ENCODE measurements around the gene ACMSD.
"Not testable (repeated sequence)": the region's sequence is repeated elsewhere in the genome, so short reads cannot be mapped to it uniquely, and the experiment has no call there.

Gene ACMSD

GRCh38 chr2:134899204-134899603 lies 60.8 kb downstream of the ACMSD start:
- Histone ChIP-seq H4K20me1 (no peaks in the 10 kb centered on the region), H3K27me3 (no peaks in the 10 kb centered on the region), H3K4me2 (no peak overlapping the region), H3K27ac (no peak overlapping the region), H3K9me3 (no peaks in the 10 kb centered on the region), H3K4me3 (no peak overlapping the region), H3K36me3 (no peaks in the 10 kb centered on the region), H3K9ac (no peak overlapping the region), H3K4me1 (no peaks in the 10 kb centered on the region)
- TF ChIP-seq Cebpa-rat (IDR thresholded peaks at IDR 0.05) = no peak

DNA sequence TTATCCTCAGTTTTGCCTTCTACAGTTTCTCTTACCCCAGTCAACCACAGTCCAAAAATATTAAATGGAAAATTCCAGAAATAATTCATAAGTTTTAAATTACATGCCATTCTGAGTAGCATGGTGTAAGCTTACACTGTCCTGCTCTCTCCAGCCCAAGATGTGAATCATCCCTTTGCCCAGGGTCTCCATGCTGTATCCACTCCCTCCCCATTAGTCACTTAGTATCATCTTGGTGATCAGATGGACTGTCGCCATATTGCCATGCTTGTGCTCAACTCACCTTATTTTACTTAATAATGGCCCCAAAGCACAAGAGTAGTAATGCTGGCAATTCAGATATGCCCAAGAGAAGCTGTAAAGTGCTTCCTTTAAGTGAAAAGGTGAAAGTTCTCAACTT lies 61.7 kb downstream of the ACMSD start:
- no peaks in the 10 kb centered on the region for H3K36me3 ChIP-seq
- H3K9me3 ChIP-seq = no peaks in the 10 kb centered on the region
- TF ChIP-seq Cebpa-rat (IDR thresholded peaks at IDR 0.05) = no peak
- H3K27ac ChIP-seq = no peak overlapping the region
- no peak overlapping the region for H3K4me2 ChIP-seq
- no peaks in the 10 kb centered on the region for H3K27me3 ChIP-seq
- no peak overlapping the region for H3K9ac ChIP-seq
- no peak overlapping the region for H3K4me3 ChIP-seq
- no peaks in the 10 kb centered on the region for H3K4me1 ChIP-seq
- no peaks in the 10 kb centered on the region for H4K20me1 ChIP-seq

DNA sequence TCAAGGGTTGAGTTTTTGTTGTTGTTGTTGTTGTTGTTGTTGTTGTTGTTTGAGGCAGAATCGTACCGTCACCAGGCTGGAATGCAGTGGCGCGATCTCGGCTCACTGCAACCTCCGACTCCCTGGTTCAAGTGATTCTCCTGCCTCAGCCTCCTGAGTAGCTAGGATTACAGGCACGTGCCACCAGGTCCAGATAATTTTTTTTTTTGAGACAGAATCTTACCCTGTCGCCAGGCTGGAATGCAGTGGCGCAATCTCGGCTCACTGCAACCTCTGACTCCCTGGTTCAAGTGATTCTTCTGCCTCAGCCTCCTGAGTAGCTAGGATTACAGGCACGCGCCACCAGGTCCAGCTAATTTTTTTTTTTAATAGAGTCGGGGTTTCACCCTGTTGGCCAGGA lies 65.3 kb downstream of the ACMSD start:
- H3K4me2 ChIP-seq, H3K9ac ChIP-seq, H3K27ac ChIP-seq, H3K27me3 ChIP-seq, H3K36me3 ChIP-seq, H3K4me3 ChIP-seq, H4K20me1 ChIP-seq, H3K4me1 ChIP-seq: not testable (repeated sequence)
- peaks cover 12% of the 10 kb centered on the region; the same call in 1 of the 2 replicates for H3K9me3 ChIP-seq

- no peak overlapping the region for H3K27ac ChIP-seq
- H3K4me3 ChIP-seq = no peak overlapping the region
- TF ChIP-seq Cebpa-rat (IDR thresholded peaks at IDR 0.05) = no peak
- H3K9ac ChIP-seq = no peak overlapping the region
- H3K36me3 ChIP-seq = no peaks in the 10 kb centered on the region
- H3K9me3 ChIP-seq = peaks cover 12% of the 10 kb centered on the region; the same call in 1 of the 2 replicates
- no peaks in the 10 kb centered on the region for H3K4me1 ChIP-seq
- H3K4me2 ChIP-seq = no peak overlapping the region
- H4K20me1 ChIP-seq = no peaks in the 10 kb centered on the region
- H3K27me3 ChIP-seq = no peaks in the 10 kb centered on the region
These were observed 66.8 kb downstream of the ACMSD start for GRCh38 chr2:134905168-134905567.

DNA sequence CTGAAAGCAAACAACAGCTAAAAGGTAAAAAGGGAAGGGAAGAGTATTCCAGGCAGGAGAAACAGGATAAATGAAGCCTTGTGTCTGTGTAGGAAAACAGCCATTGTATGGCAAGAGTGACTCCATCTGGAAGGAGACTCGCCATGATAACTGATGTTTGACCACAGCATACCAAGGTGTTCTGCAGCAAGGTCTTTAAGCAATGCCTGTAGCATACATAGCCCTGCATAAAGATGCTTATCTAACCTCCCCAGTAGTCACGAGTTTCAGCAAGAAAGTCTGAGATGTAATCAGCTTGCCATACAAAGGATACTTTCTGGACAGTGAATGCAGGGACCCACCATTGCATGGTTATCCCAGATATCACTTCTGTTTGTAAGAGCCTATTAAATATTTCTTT lies 68.3 kb downstream of the ACMSD start:
- no peaks in the 10 kb centered on the region for H3K27me3 ChIP-seq
- no peaks in the 10 kb centered on the region for H4K20me1 ChIP-seq
- no peaks in the 10 kb centered on the region for H3K36me3 ChIP-seq
- H3K9me3 ChIP-seq = peaks cover 12% of the 10 kb centered on the region; the same call in 1 of the 2 replicates
- H3K4me1 ChIP-seq = no peaks in the 10 kb centered on the region
- H3K27ac ChIP-seq = no peak overlapping the region
- H3K4me3 ChIP-seq = no peak overlapping the region
- no peak for TF ChIP-seq Cebpa-rat (IDR thresholded peaks at IDR 0.05)
- no peak overlapping the region for H3K9ac ChIP-seq
- H3K4me2 ChIP-seq = no peak overlapping the region

- H3K9me3 ChIP-seq = peaks cover 12% of the 10 kb centered on the region; the same call in 1 of the 2 replicates
- not testable (repeated sequence) for H3K4me1 ChIP-seq, H3K4me3 ChIP-seq, H4K20me1 ChIP-seq, H3K4me2 ChIP-seq, H3K27me3 ChIP-seq, H3K27ac ChIP-seq, H3K9ac ChIP-seq, H3K36me3 ChIP-seq
These were observed 69.2 kb downstream of the ACMSD start for GRCh38 chr2:134907441-134908116.

DNA sequence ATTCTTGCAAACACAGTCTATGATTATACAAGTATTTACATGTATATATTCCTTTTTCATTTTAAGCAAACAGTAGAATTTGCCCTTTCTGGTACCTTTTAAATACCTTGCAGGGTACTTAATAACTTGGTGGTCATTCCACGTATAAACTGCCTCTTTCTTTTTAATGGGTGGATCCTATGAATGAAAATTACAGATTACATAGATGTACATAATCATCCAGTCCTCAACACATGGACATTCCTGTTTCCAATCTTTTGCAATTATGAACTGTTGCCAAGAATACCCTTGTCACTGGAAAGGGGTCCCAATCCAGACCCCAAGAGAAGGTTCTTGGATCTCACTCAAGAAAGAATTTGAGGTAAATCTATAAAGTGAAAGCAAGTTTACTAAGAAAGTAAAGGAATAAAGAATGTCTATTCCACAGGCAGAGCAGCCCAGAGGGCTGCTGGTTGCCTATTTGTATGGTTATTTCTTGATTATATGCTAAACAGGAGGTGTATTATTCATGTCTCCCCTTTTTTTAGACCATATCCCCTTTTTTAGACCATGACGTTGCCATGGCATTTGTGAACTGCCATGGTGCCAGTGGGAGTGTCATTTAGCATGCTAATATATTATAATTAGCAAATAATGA lies 72.5 kb downstream of the ACMSD start:
- no peak for TF ChIP-seq Cebpa-rat (IDR thresholded peaks at IDR 0.05)
- Histone ChIP-seq H3K9ac (no peak overlapping the region), H3K36me3 (no peaks in the 10 kb centered on the region), H3K4me2 (no peak overlapping the region), H3K9me3 (peaks cover 15% of the 10 kb centered on the region; the same call in 1 of the 2 replicates), H3K4me1 (no peaks in the 10 kb centered on the region), H3K27me3 (no peaks in the 10 kb centered on the region), H3K27ac (no peak overlapping the region), H3K4me3 (no peak overlapping the region), H4K20me1 (no peaks in the 10 kb centered on the region)

DNA sequence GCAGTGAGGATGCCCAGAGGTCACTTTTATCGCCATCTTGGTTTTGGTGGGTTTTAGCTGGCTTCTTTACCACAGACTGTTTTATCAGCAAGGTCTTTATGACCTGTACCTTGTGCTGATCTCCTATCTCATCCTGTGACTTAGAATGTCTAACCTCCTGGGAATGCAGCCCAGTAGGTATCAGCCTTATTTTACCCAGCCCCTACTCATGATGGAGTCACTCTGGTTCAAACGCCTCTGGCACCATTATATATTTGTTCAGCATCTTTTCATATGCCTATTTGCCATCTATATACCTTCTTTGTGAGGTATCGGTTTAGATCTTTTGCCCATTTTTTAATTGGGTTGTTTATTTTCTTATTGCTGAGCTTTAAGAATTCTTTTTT lies 73.0 kb downstream of the ACMSD start:
- Histone ChIP-seq H3K27me3 (no peaks in the 10 kb centered on the region), H3K9me3 (peaks cover 15% of the 10 kb centered on the region; the same call in 1 of the 2 replicates), H3K36me3 (no peaks in the 10 kb centered on the region), H3K4me2 (no peak overlapping the region), H4K20me1 (no peaks in the 10 kb centered on the region), H3K4me1 (0 out of 2 replicates have a peak, but pooled peaks cover under 1% of the 10 kb centered on the region), H3K9ac (no peak overlapping the region), H3K27ac (no peak overlapping the region), H3K4me3 (no peak overlapping the region)
- TF ChIP-seq Cebpa-rat (IDR thresholded peaks at IDR 0.05) = no peak

DNA sequence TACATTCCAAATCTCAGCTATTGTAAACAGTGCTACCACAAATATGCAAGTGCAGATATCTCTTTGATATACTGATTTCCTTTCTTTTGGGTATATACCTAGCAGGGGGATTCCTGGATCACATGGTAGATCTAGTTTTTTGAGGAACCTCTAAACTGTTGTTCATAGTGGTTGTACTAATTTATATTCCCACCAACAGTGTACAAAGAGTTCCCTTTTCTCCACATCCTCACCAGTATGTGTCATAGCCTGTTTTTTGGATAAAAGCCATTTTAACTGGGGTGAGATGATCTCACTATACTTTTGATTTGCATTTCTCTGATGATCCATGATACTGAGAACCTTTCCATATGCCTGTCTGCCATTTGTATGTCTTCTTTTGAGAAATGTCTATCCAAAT lies 73.9 kb downstream of the ACMSD start:
- no peak for TF ChIP-seq Cebpa-rat (IDR thresholded peaks at IDR 0.05)
- Histone ChIP-seq H4K20me1 (no peaks in the 10 kb centered on the region), H3K4me2 (no peak overlapping the region), H3K9me3 (peaks cover 10% of the 10 kb centered on the region; the same call in 1 of the 2 replicates), H3K27me3 (no peaks in the 10 kb centered on the region), H3K4me3 (no peak overlapping the region), H3K4me1 (peaks cover 10% of the 10 kb centered on the region), H3K36me3 (no peaks in the 10 kb centered on the region), H3K27ac (no peak overlapping the region), H3K9ac (no peak overlapping the region)

- Histone ChIP-seq H3K36me3 (peaks cover 11% of the 10 kb centered on the region), H3K4me1 (peaks cover 35% of the 10 kb centered on the region), H3K9me3 (peaks cover 3% of the 10 kb centered on the region; the same call in 1 of the 2 replicates), H3K27ac (peak overlapping the region; percentile 78), H3K4me2 (peak overlapping the region; percentile 89), H3K4me3 (peak overlapping the region; percentile 68), H4K20me1 (peaks cover 33% of the 10 kb centered on the region), H3K27me3 (no peaks in the 10 kb centered on the region), H3K9ac (peak overlapping the region; percentile 77)
- TF ChIP-seq Cebpa-rat (IDR thresholded peaks at IDR 0.05) = no peak
These were observed 79.0 kb downstream of the ACMSD start for GRCh38 chr2:134917360-134917865.

All from BLaER1 (cell line).